GM12878 (cell line): ENCODE results near the gene FCAR. TPM values are rescaled to one million over a fixed set of nuclear protein-coding genes. Genes with fewer than 3 reads are reported as not detected.

Experiments
- ATAC-seq: fragments of 200-7000 bp; cut with Tn5 transposase; 3 replicates; pipeline ENCODE4 v1.9.1; 2020; ENCODE audit warnings: mild to moderate bottlenecking, moderate library complexity
- BruUV-seq: library from RNA; stranded (reverse); fragments of 400-500 nt; replicated peaks from 2 replicates; lab custom pipeline; 2021; lab: Mats Ljungman, UMichigan
- CTCF ChIA-PET: fragments of 300-600 bp; sonication (Branson Sonifier 250); formaldehyde crosslinking; extraction: SDS; loops from one replicate; lab custom pipeline; 2021; ENCODE audit warnings: inconsistent platforms; lab: Yijun Ruan, JAX
- POLR2A ChIA-PET: fragments of 350-600 bp; formaldehyde crosslinking; extraction: SDS; loops from one replicate; lab custom pipeline; 2021; ENCODE audit warnings: inconsistent platforms; lab: Charles Lee
- RAD21 ChIA-PET: fragments of 300-600 bp; sonication (Branson Sonifier 250); formaldehyde crosslinking; loops from one replicate; lab custom pipeline; 2023; ENCODE audit warnings: antibody characterized with exemption; ENCODE audit not compliant: unreplicated experiment; lab: Charles Lee
- SMC1A ChIA-PET: fragments of 300-600 bp; sonication (Branson Sonifier 250); formaldehyde crosslinking; loops from one replicate; lab custom pipeline; 2023; ENCODE audit not compliant: unreplicated experiment, uncharacterized antibody; lab: Charles Lee
- DNase-seq: peaks from one replicate; pipeline ENCODE4 v3.0.0-alpha.2; 2011; ENCODE audit warnings: low read depth, low spot score
- FAIRE-seq: peaks from 3 replicates; lab custom pipeline; 2011; peaks lifted over from hg19 to GRCh38; lab: Jason Lieb, UNC
- H2AFZ ChIP-seq: 2 replicates; pipeline ENCODE4 v1.6.0; 2011; ENCODE audit warnings: low read depth, low read length, control low read depth; ENCODE audit not compliant: control insufficient read depth
- H3K27ac ChIP-seq: 2 replicates; pipeline ENCODE4 v1.5.1; 2011; ENCODE audit warnings: control low read depth; ENCODE audit not compliant: control insufficient read depth, insufficient read depth
- H3K27me3 ChIP-seq, 2 experiments: replicated peaks in 1 of 2; 2 replicates each; pipeline versions ENCODE4 v1.6.0 to v1.6.1; 2011; ENCODE audit warnings: low read length in 1 of 2; ENCODE audit not compliant: control insufficient read depth in 2 of 2, insufficient read depth in 2 of 2
- H3K36me3 ChIP-seq, 2 experiments: 2 replicates each; pipeline ENCODE4 v1.5.1; 2011; ENCODE audit warnings: low read length in 1 of 2; ENCODE audit not compliant: control insufficient read depth in 2 of 2, insufficient read depth in 2 of 2
- H3K4me1 ChIP-seq: 2 replicates; pipeline ENCODE4 v1.6.1; 2011; ENCODE audit warnings: mild to moderate bottlenecking, low read length, moderate library complexity, mixed read lengths; ENCODE audit not compliant: control insufficient read depth, insufficient read depth
- H3K4me2 ChIP-seq: 2 replicates; pipeline ENCODE4 v1.6.0; 2011; ENCODE audit warnings: control low read depth; ENCODE audit not compliant: control insufficient read depth, insufficient read depth
- H3K4me3 ChIP-seq: fragments of 200-600 bp; sonication (generic); 2 replicates; pipeline ENCODE4 v1.5.1; 2016
- H3K79me2 ChIP-seq: 2 replicates; pipeline ENCODE4 v1.6.0; 2011; ENCODE audit warnings: low read length; ENCODE audit not compliant: control insufficient read depth, insufficient read depth
- H3K9ac ChIP-seq: 2 replicates; pipeline ENCODE4 v1.8.0; 2011; ENCODE audit warnings: low read length, control low read depth, mixed read lengths; ENCODE audit not compliant: control insufficient read depth, insufficient read depth
- H3K9me3 ChIP-seq: replicated peaks from 3 replicates; pipeline ENCODE4 v1.5.1; 2011; ENCODE audit warnings: mild to moderate bottlenecking, low read length; ENCODE audit not compliant: control insufficient read depth, insufficient read depth
- H4K20me1 ChIP-seq: 2 replicates; pipeline ENCODE4 v1.6.0; 2011; ENCODE audit not compliant: control insufficient read depth, insufficient read depth
- NRF1 ChIP-seq: conservative IDR thresholded peaks from 2 replicates; pipeline ENCODE4 v1.6.1; 2011; ENCODE audit warnings: mild to moderate bottlenecking, low read depth, low read length, improper control_type of control experiment
- SUPT20H ChIP-seq: IDR thresholded peaks from 2 replicates; pipeline ENCODE4 v1.6.1; 2011; ENCODE audit warnings: low read depth, mild to moderate bottlenecking, low read length, moderate library complexity, borderline replicate concordance; ENCODE audit not compliant: control insufficient read depth
- WGBS: methylation state at CpG from one replicate; pipeline ENCODE4 v1.1.6; 2016; ENCODE audit warnings: low lambda C conversion rate; ENCODE audit not compliant: insufficient replicate concordance, insufficient coverage; ENCODE audit errors: missing lambda C conversion rate; 5-methylcytosine and 5-hydroxymethylcytosine counted together
- in situ Hi-C: fragments of 300-500 bp; cut with MboI; formaldehyde crosslinking; loops from 9 replicates; pipeline ENCODE4 v1.14.3; 2018; ENCODE audit warnings: mixed read lengths
- intact Hi-C: fragments of 100-400 bp; cut with micrococcal nuclease; formaldehyde crosslinking; loops from one replicate; pipeline ENCODE4 v1.14.2; 2022; ENCODE audit not compliant: unreplicated experiment
- polyA plus RNA-seq, 11 experiments: library from polyadenylated mRNA; depleted of rRNA in 4 of 11; unstranded in 6 of 11; stranded (reverse) in 5 of 11; fragments of >200 nt; fragmentation: Nextera tagmentation in 4 of 11; fragmentation: Illumina TruSeq in 1 of 11; extraction: Ambion mirVana in 4 of 11; extraction: Trizol in 1 of 11; gene quantifications; 1 replicate in 1 of 11; 2 replicates in 10 of 11; pipeline versions ENCODE4 v1.2.1 to v1.2.3, GENCODE V29; 2011 to 2016; ENCODE audit warnings: inconsistent platforms in 2 of 11, missing spikeins in 2 of 11, low read depth in 1 of 11
- total RNA-seq, 4 experiments: library from RNA; depleted of rRNA in 3 of 4; stranded (reverse); fragments of >200 nt in 3 of 4; fragmentation: Illumina TruSeq in 1 of 4; extraction: Trizol in 1 of 4; gene quantifications; 2 replicates each; pipeline versions ENCODE4 v1.2.1 to v1.2.3, GENCODE V29; 2013 to 2021
- TF ChIP-seq, protein P1 (sequence below): fragments of 450-650 bp; IDR thresholded peaks from 2 replicates; pipeline ENCODE4 v1.6.1; 2018; ENCODE audit warnings: mild to moderate bottlenecking, low read depth, moderate library complexity; ENCODE audit not compliant: partially characterized antibody
- TF ChIP-seq, protein P2 (sequence below): fragments of 450-650 bp; IDR thresholded peaks from 2 replicates; pipeline ENCODE4 v1.6.1; 2017; ENCODE audit warnings: mild to moderate bottlenecking, low read depth, inconsistent platforms; ENCODE audit not compliant: poor library complexity, severe bottlenecking

The FCAR gene
- total and polyA plus RNA-seq, 10 of the 15 experiments (the other 5 are each of a cell fraction or from before 2014, with no cell fraction given) = 0.49 TPM; not detected in 9

- Histone ChIP-seq H3K4me2 (no peak overlapping the region), H3K27me3 (no peaks in the 10 kb centered on the region), H3K4me1 (peaks cover 4% of the 10 kb centered on the region; the same call in 1 of the 2 replicates), H3K36me3 (no peaks in the 10 kb centered on the region), H3K79me2 (no peaks in the 10 kb centered on the region), H3K9ac (no peak overlapping the region), H3K4me3 (no peak overlapping the region), H4K20me1 (no peaks in the 10 kb centered on the region), H3K27ac (no peak overlapping the region), H3K9me3 (no peaks in the 10 kb centered on the region), H2AFZ (no peak overlapping the region)
- ChIA-PET CTCF (interaction anchor here (1.2 kb wide), 1 partner anchor 20 kb away, joined by 3 read pairs; no protein-coding TSS in a partner anchor), RAD21 (no interaction called here), POLR2A (no interaction called here), SMC1A (no interaction called here)
- no peak for FAIRE-seq
- intact Hi-C loops = no loop called here
- in situ Hi-C loops = no loop called here
- TF ChIP-seq, protein P1, sequence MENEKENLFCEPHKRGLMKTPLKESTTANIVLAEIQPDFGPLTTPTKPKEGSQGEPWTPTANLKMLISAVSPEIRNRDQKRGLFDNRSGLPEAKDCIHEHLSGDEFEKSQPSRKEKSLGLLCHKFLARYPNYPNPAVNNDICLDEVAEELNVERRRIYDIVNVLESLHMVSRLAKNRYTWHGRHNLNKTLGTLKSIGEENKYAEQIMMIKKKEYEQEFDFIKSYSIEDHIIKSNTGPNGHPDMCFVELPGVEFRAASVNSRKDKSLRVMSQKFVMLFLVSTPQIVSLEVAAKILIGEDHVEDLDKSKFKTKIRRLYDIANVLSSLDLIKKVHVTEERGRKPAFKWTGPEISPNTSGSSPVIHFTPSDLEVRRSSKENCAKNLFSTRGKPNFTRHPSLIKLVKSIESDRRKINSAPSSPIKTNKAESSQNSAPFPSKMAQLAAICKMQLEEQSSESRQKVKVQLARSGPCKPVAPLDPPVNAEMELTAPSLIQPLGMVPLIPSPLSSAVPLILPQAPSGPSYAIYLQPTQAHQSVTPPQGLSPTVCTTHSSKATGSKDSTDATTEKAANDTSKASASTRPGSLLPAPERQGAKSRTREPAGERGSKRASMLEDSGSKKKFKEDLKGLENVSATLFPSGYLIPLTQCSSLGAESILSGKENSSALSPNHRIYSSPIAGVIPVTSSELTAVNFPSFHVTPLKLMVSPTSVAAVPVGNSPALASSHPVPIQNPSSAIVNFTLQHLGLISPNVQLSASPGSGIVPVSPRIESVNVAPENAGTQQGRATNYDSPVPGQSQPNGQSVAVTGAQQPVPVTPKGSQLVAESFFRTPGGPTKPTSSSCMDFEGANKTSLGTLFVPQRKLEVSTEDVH = no peak
- TF ChIP-seq NRF1 = no peak
- no peak for TF ChIP-seq SUPT20H
- TF ChIP-seq, protein P2, sequence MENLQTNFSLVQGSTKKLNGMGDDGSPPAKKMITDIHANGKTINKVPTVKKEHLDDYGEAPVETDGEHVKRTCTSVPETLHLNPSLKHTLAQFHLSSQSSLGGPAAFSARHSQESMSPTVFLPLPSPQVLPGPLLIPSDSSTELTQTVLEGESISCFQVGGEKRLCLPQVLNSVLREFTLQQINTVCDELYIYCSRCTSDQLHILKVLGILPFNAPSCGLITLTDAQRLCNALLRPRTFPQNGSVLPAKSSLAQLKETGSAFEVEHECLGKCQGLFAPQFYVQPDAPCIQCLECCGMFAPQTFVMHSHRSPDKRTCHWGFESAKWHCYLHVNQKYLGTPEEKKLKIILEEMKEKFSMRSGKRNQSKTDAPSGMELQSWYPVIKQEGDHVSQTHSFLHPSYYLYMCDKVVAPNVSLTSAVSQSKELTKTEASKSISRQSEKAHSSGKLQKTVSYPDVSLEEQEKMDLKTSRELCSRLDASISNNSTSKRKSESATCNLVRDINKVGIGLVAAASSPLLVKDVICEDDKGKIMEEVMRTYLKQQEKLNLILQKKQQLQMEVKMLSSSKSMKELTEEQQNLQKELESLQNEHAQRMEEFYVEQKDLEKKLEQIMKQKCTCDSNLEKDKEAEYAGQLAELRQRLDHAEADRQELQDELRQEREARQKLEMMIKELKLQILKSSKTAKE = no peak
- 18% methylated on average over 3 of the region's 3 CpGs for WGBS
- no peak for DNase-seq
- ATAC-seq = no peak
- BruUV-seq = no TSS peak
These were observed 28.0 kb downstream of the FCAR start for GRCh38 chr19:54902061-54902460.
